Stimulated activated naive CD8-positive, alpha-beta T cell treated with anti-CD3 and anti-CD28 coated beads, Interleukin-15, amount 100 ng/mL, for 72 hours (primary cell): ENCODE results near the gene LAMC1.
"Not testable (repeated sequence)": the region's sequence is repeated elsewhere in the genome, so short reads cannot be mapped to it uniquely, and the experiment has no call there.

Experiments used
- ATAC-seq: fragments of 150-1000 bp; cut with Tn5 transposase; 2 replicates; pipeline ENCODE4 v1.10.0; 2021; ENCODE audit warnings: mild to moderate bottlenecking, moderate library complexity
- DNase-seq, 2 donors: peaks; one replicate each; pipeline ENCODE4 v3.0.0; 2021 to 2022
- H3K27ac Mint-ChIP-seq, 2 donors: one replicate each; pipeline ENCODE4 v1.8.0; 2022; ENCODE audit warnings: mild to moderate bottlenecking in 2 of 2, mixed read lengths in 2 of 2, moderate library complexity in 2 of 2
- H3K27me3 Mint-ChIP-seq: one replicate; pipeline ENCODE4 v1.8.0; 2022; ENCODE audit warnings: mixed read lengths
- H3K4me1 Mint-ChIP-seq: one replicate; pipeline ENCODE4 v1.8.0; 2022; ENCODE audit warnings: mild to moderate bottlenecking, mixed read lengths
- H3K4me3 Mint-ChIP-seq, 2 donors: one replicate each; pipeline ENCODE4 v1.8.0; 2022; ENCODE audit warnings: mild to moderate bottlenecking in 2 of 2, mixed read lengths in 2 of 2, moderate library complexity in 1 of 2
- H3K9me3 Mint-ChIP-seq, 2 donors: one replicate each; pipeline ENCODE4 v1.8.0; 2022; ENCODE audit warnings: mixed read lengths in 2 of 2

Gene LAMC1

GRCh38 chr1:183048087-183049085, 25.2 kb downstream of the LAMC1 start:
- no peak overlapping the region for H3K4me3 Mint-ChIP-seq

GRCh38 chr1:183051546-183051945, 28.3 kb downstream of the LAMC1 start:
- peaks cover 6% of the 10 kb centered on the region for H3K4me1 Mint-ChIP-seq
- H3K27ac Mint-ChIP-seq: no peak overlapping the region
- H3K27me3 Mint-ChIP-seq: peaks cover 57% of the 10 kb centered on the region
- ATAC-seq (no peak), DNase-seq (no peak)
- H3K4me3 Mint-ChIP-seq: no peak overlapping the region
- H3K9me3 Mint-ChIP-seq: no peaks in the 10 kb centered on the region

More at GRCh38 chr1:183048087-183049085, 25.2 kb downstream of the LAMC1 start:
- Mint-ChIP-seq H3K27me3 (peaks cover 80% of the 10 kb centered on the region), H3K27ac (no peak overlapping the region), H3K4me1 (peaks cover 6% of the 10 kb centered on the region), H3K9me3 (no peaks in the 10 kb centered on the region)
- DNase-seq (no peak), ATAC-seq (no peak)

GRCh38 chr1:183052861-183053260, 29.6 kb downstream of the LAMC1 start:
- peaks cover 48% of the 10 kb centered on the region for H3K27me3 Mint-ChIP-seq
- peaks cover 6% of the 10 kb centered on the region for H3K4me1 Mint-ChIP-seq
- DNase-seq (no peak), ATAC-seq (no peak)
- H3K9me3 Mint-ChIP-seq: no peaks in the 10 kb centered on the region
- H3K27ac Mint-ChIP-seq: no peak overlapping the region
- no peak overlapping the region for H3K4me3 Mint-ChIP-seq

GRCh38 chr1:183058851-183059502, 35.8 kb downstream of the LAMC1 start:
- H3K4me3 Mint-ChIP-seq: no peak overlapping the region
- DNase-seq (no peak), ATAC-seq (no peak)
- H3K27ac Mint-ChIP-seq: no peak overlapping the region
- no peaks in the 10 kb centered on the region for H3K27me3 Mint-ChIP-seq
- H3K4me1 Mint-ChIP-seq: no peaks in the 10 kb centered on the region
- no peaks in the 10 kb centered on the region for H3K9me3 Mint-ChIP-seq

- Mint-ChIP-seq H3K4me1 (no peaks in the 10 kb centered on the region), H3K9me3 (peaks cover 0 to 4% of the 10 kb centered on the region in 2 donors), H3K27ac (no peak overlapping the region), H3K27me3 (no peaks in the 10 kb centered on the region), H3K4me3 (no peak overlapping the region)
- ATAC-seq (no peak), DNase-seq (no peak)
These were observed 38.0 kb downstream of the LAMC1 start for GRCh38 chr1:183061194-183061593.

GRCh38 chr1:183063349-183063748, 40.1 kb downstream of the LAMC1 start:
- ATAC-seq: no peak
- peaks cover 0 to 4% of the 10 kb centered on the region in 2 donors for H3K9me3 Mint-ChIP-seq
- no peak overlapping the region for H3K27ac Mint-ChIP-seq
- no peak for DNase-seq
- no peak overlapping the region for H3K4me3 Mint-ChIP-seq
- H3K4me1 Mint-ChIP-seq: no peaks in the 10 kb centered on the region
- H3K27me3 Mint-ChIP-seq: no peaks in the 10 kb centered on the region

- Mint-ChIP-seq H3K4me1 (no peaks in the 10 kb centered on the region), H3K27ac (no peak overlapping the region), H3K4me3 (no peak overlapping the region), H3K9me3 (peaks cover 0 to 4% of the 10 kb centered on the region in 2 donors), H3K27me3 (no peaks in the 10 kb centered on the region)
- no peak for DNase-seq
- ATAC-seq: no peak
These were observed 42.0 kb downstream of the LAMC1 start for GRCh38 chr1:183065168-183065706.

- H3K4me1 Mint-ChIP-seq: peaks cover 10% of the 10 kb centered on the region
These were observed 43.2 kb downstream of the LAMC1 start for GRCh38 chr1:183066432-183066831.

GRCh38 chr1:183069562-183070216, 46.5 kb downstream of the LAMC1 start:
- H3K27ac Mint-ChIP-seq: no peak overlapping the region
- no peak overlapping the region for H3K4me3 Mint-ChIP-seq
- H3K4me1 Mint-ChIP-seq: peaks cover 10% of the 10 kb centered on the region

More at GRCh38 chr1:183066432-183066831, 43.2 kb downstream of the LAMC1 start:
- not testable (repeated sequence) for DNase-seq, ATAC-seq, H3K4me3 Mint-ChIP-seq, H3K27ac Mint-ChIP-seq, H3K27me3 Mint-ChIP-seq, H3K9me3 Mint-ChIP-seq

GRCh38 chr1:183070234-183070922, 47.2 kb downstream of the LAMC1 start:
- ATAC-seq (no peak), DNase-seq (no peak)
- Mint-ChIP-seq H3K27ac (no peak overlapping the region), H3K9me3 (no peaks in the 10 kb centered on the region), H3K27me3 (no peaks in the 10 kb centered on the region), H3K4me3 (no peak overlapping the region), H3K4me1 (peaks cover 10% of the 10 kb centered on the region)

More at GRCh38 chr1:183069562-183070216, 46.5 kb downstream of the LAMC1 start:
- Mint-ChIP-seq H3K27me3 (no peaks in the 10 kb centered on the region), H3K9me3 (peaks cover 0 to 4% of the 10 kb centered on the region in 2 donors)
- DNase-seq (no peak), ATAC-seq (no peak)

GRCh38 chr1:183070923-183071618, 47.9 kb downstream of the LAMC1 start:
- no peak for DNase-seq
- Mint-ChIP-seq H3K27ac (no peak overlapping the region), H3K4me3 (no peak overlapping the region), H3K4me1 (peaks cover 10% of the 10 kb centered on the region), H3K27me3 (peaks cover under 1% of the 10 kb centered on the region), H3K9me3 (no peaks in the 10 kb centered on the region)
- ATAC-seq: no peak

- H3K27ac Mint-ChIP-seq, ATAC-seq, H3K27me3 Mint-ChIP-seq, DNase-seq, H3K4me3 Mint-ChIP-seq, H3K9me3 Mint-ChIP-seq: not testable (repeated sequence)
- H3K4me1 Mint-ChIP-seq: peaks cover 10% of the 10 kb centered on the region
These were observed 49.4 kb downstream of the LAMC1 start for GRCh38 chr1:183072595-183072994.

- H3K4me1 Mint-ChIP-seq: peaks cover 10% of the 10 kb centered on the region
- H3K9me3 Mint-ChIP-seq: no peaks in the 10 kb centered on the region
- DNase-seq: no peak
- no peak overlapping the region for H3K27ac Mint-ChIP-seq
- H3K27me3 Mint-ChIP-seq: peaks cover 9% of the 10 kb centered on the region
- H3K4me3 Mint-ChIP-seq: no peak overlapping the region
- no peak for ATAC-seq
These were observed 50.1 kb downstream of the LAMC1 start for GRCh38 chr1:183073320-183073719.

GRCh38 chr1:183074215-183074614, 51.0 kb downstream of the LAMC1 start:
- Mint-ChIP-seq H3K9me3 (no peaks in the 10 kb centered on the region), H3K4me1 (peaks cover 10% of the 10 kb centered on the region), H3K4me3 (no peak overlapping the region), H3K27me3 (peaks cover 9% of the 10 kb centered on the region), H3K27ac (no peak overlapping the region)
- ATAC-seq: no peak
- no peak for DNase-seq
